ENCODE measurements around the gene ADK.

The ADK gene

DNA sequence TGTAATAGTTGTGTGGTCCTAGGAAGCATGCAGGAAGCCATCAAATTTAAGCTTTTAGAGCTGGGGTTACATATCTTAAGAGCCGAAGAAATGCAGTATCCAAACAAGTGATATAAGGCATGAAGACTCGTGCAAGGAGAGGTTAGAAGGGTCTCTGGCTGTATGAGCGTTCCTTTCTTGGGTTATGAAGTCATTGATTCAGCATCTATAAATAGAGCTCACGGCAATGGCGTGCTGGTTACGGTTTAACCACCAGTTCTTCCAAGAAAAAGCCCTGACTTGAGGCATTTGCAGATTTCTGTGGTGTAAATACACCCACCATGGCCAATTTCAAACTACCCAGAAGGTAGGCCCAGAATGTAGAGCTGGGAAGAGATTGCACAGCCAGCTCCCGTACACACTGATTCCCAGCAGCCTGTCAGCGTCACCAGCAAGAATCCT lies 603.4 kb downstream of the ADK start:
- peak overlapping the region; percentile 56 for H2AFZ ChIP-seq (ENCODE audit: low read length)
- no peaks in the 10 kb centered on the region for H3K27me3 ChIP-seq (ENCODE audit: insufficient read depth, low read length, poor library complexity, severe bottlenecking)
- TF ChIP-seq, protein P1, sequence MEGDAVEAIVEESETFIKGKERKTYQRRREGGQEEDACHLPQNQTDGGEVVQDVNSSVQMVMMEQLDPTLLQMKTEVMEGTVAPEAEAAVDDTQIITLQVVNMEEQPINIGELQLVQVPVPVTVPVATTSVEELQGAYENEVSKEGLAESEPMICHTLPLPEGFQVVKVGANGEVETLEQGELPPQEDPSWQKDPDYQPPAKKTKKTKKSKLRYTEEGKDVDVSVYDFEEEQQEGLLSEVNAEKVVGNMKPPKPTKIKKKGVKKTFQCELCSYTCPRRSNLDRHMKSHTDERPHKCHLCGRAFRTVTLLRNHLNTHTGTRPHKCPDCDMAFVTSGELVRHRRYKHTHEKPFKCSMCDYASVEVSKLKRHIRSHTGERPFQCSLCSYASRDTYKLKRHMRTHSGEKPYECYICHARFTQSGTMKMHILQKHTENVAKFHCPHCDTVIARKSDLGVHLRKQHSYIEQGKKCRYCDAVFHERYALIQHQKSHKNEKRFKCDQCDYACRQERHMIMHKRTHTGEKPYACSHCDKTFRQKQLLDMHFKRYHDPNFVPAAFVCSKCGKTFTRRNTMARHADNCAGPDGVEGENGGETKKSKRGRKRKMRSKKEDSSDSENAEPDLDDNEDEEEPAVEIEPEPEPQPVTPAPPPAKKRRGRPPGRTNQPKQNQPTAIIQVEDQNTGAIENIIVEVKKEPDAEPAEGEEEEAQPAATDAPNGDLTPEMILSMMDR (conservative IDR thresholded peaks at IDR 0.05; ENCODE audit: low read length), result no peak
- TF ChIP-seq EZH2phosphoT487 (IDR thresholded peaks at IDR 0.05; ENCODE audit: borderline replicate concordance), result no peak
- no peaks in the 10 kb centered on the region for H3K79me2 ChIP-seq (ENCODE audit: insufficient read depth, low read length)
- H3K36me3 ChIP-seq (ENCODE audit: insufficient read depth, low read length), result no peaks in the 10 kb centered on the region
- no peak overlapping the region for H3K4me3 ChIP-seq (ENCODE audit: low read length, poor library complexity, severe bottlenecking)
- H3K9ac ChIP-seq (ENCODE audit: low read depth, low read length, poor library complexity, severe bottlenecking), result peak overlapping the region; percentile 32
- H3F3A ChIP-seq (ENCODE audit: low read depth), result peaks cover 5% of the 10 kb centered on the region
- H4K20me1 ChIP-seq (ENCODE audit: insufficient read depth, low read length, poor library complexity, severe bottlenecking), result no peaks in the 10 kb centered on the region
- peaks cover 44% of the 10 kb centered on the region for H3K4me1 ChIP-seq (ENCODE audit: insufficient read depth, low read length, poor library complexity, severe bottlenecking)
- H3K9me3 ChIP-seq (ENCODE audit: insufficient read depth, low read depth, low read length), result no peaks in the 10 kb centered on the region
- H3K4me2 ChIP-seq (ENCODE audit: low read depth, low read length, poor library complexity, severe bottlenecking), result no peak overlapping the region
- no peaks in the 10 kb centered on the region for H3K9me2 ChIP-seq (replicated peaks; ENCODE audit: low read depth, low read length)

DNA sequence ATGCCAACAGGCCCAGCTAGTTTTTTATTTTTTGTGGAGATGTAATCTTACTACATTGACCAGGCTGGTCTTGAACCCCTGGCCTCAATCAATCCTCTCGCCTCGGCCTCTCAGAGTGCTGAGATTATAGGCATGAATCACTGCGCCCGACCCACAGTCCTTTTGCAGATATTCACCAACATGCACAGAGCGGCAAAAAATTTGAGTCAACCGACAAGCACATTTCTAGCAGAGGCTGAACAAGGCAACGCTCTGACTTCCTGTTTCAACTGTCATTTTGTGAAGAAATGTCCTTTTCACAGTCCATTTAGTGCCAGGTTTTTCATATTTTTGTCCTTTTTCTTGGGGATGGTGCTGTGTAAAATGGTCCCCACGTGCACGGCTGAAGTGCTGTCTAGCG lies 604.3 kb downstream of the ADK start:
- no peaks in the 10 kb centered on the region for H3K27me3 ChIP-seq (ENCODE audit: insufficient read depth, low read length, poor library complexity, severe bottlenecking)
- H3K9ac ChIP-seq (ENCODE audit: low read depth, low read length, poor library complexity, severe bottlenecking), result peak overlapping the region; percentile 32
- H3K4me2 ChIP-seq (ENCODE audit: low read depth, low read length, poor library complexity, severe bottlenecking), result peak overlapping the region; percentile 7
- no peak for TF ChIP-seq EZH2phosphoT487 (IDR thresholded peaks at IDR 0.05; ENCODE audit: borderline replicate concordance)
- TF ChIP-seq, protein P1 (conservative IDR thresholded peaks at IDR 0.05; ENCODE audit: low read length), result no peak
- peak overlapping the region; percentile 79 for H2AFZ ChIP-seq (ENCODE audit: low read length)
- no peaks in the 10 kb centered on the region for H3K9me2 ChIP-seq (replicated peaks; ENCODE audit: low read depth, low read length)
- H3K9me3 ChIP-seq (ENCODE audit: insufficient read depth, low read depth, low read length), result no peaks in the 10 kb centered on the region
- H3K79me2 ChIP-seq (ENCODE audit: insufficient read depth, low read length), result no peaks in the 10 kb centered on the region
- H4K20me1 ChIP-seq (ENCODE audit: insufficient read depth, low read length, poor library complexity, severe bottlenecking), result no peaks in the 10 kb centered on the region
- H3K36me3 ChIP-seq (ENCODE audit: insufficient read depth, low read length), result no peaks in the 10 kb centered on the region
- peaks cover 44% of the 10 kb centered on the region for H3K4me1 ChIP-seq (ENCODE audit: insufficient read depth, low read length, poor library complexity, severe bottlenecking)
- no peak overlapping the region for H3K4me3 ChIP-seq (ENCODE audit: low read length, poor library complexity, severe bottlenecking)
- H3F3A ChIP-seq (ENCODE audit: low read depth), result peaks cover 5% of the 10 kb centered on the region

Data from Loucy (cell line).